ENCODE measurements around the gene TCAP. TPM values are rescaled to one million over a fixed set of nuclear protein-coding genes. Genes with fewer than 3 reads are reported as not detected.

Gene TCAP
- total RNA-seq, 1 donor from 2014 or later, result 2.3 TPM

- Mint-ChIP-seq H3K4me1 (ENCODE audit: low read depth, unreplicated experiment) (peaks cover 8% of the 10 kb centered on the region), H3K4me3 (ENCODE audit: unreplicated experiment) (no peak overlapping the region), H3K36me3 (ENCODE audit: unreplicated experiment) (no peaks in the 10 kb centered on the region), H3K27ac (ENCODE audit: unreplicated experiment) (no peak overlapping the region), H3K27me3 (ENCODE audit: unreplicated experiment) (peaks cover 9% of the 10 kb centered on the region), H3K9me3 (ENCODE audit: unreplicated experiment) (peaks cover 2% of the 10 kb centered on the region)
- TF ChIP-seq CTCF (IDR thresholded peaks at IDR 0.05; ENCODE audit: partially characterized antibody, unreplicated experiment), result no peak
- DNase-seq, result no peak
Observed at GRCh38 chr17:39642291-39643074, 22.7 kb upstream of the TCAP start.

- Mint-ChIP-seq H3K27ac (ENCODE audit: unreplicated experiment) (no peak overlapping the region), H3K36me3 (ENCODE audit: unreplicated experiment) (no peaks in the 10 kb centered on the region)
Observed at GRCh38 chr17:39643271-39643670, 21.9 kb upstream of the TCAP start.

GRCh38 chr17:39647256-39647655, 17.9 kb upstream of the TCAP start:
- TF ChIP-seq CTCF (IDR thresholded peaks at IDR 0.05; ENCODE audit: partially characterized antibody, unreplicated experiment), result no peak
- H3K36me3 Mint-ChIP-seq (ENCODE audit: unreplicated experiment), result no peaks in the 10 kb centered on the region
- H3K27ac Mint-ChIP-seq (ENCODE audit: unreplicated experiment), result no peak overlapping the region
- H3K4me3 Mint-ChIP-seq (ENCODE audit: unreplicated experiment), result no peak overlapping the region
- H3K9me3 Mint-ChIP-seq (ENCODE audit: unreplicated experiment), result peaks cover 5% of the 10 kb centered on the region
- H3K27me3 Mint-ChIP-seq (ENCODE audit: unreplicated experiment), result peaks cover 7% of the 10 kb centered on the region
- DNase-seq, result no peak
- peaks cover 2% of the 10 kb centered on the region for H3K4me1 Mint-ChIP-seq (ENCODE audit: low read depth, unreplicated experiment)

More at GRCh38 chr17:39643271-39643670, 21.9 kb upstream of the TCAP start:
- H3K4me3 Mint-ChIP-seq (ENCODE audit: unreplicated experiment), result no peak overlapping the region
- H3K4me1 Mint-ChIP-seq (ENCODE audit: low read depth, unreplicated experiment), result peaks cover 1% of the 10 kb centered on the region
- DNase-seq, result no peak
- no peak for TF ChIP-seq CTCF (IDR thresholded peaks at IDR 0.05; ENCODE audit: partially characterized antibody, unreplicated experiment)
- peaks cover 4% of the 10 kb centered on the region for H3K27me3 Mint-ChIP-seq (ENCODE audit: unreplicated experiment)
- H3K9me3 Mint-ChIP-seq (ENCODE audit: unreplicated experiment), result peaks cover 2% of the 10 kb centered on the region

- peaks cover 5% of the 10 kb centered on the region for H3K27me3 Mint-ChIP-seq (ENCODE audit: unreplicated experiment)
- H3K4me3 Mint-ChIP-seq (ENCODE audit: unreplicated experiment), result no peak overlapping the region
- DNase-seq, result no peak
- peaks cover 2% of the 10 kb centered on the region for H3K4me1 Mint-ChIP-seq (ENCODE audit: low read depth, unreplicated experiment)
- no peak overlapping the region for H3K27ac Mint-ChIP-seq (ENCODE audit: unreplicated experiment)
- H3K9me3 Mint-ChIP-seq (ENCODE audit: unreplicated experiment), result peaks cover 3% of the 10 kb centered on the region
- no peak for TF ChIP-seq CTCF (IDR thresholded peaks at IDR 0.05; ENCODE audit: partially characterized antibody, unreplicated experiment)
- no peaks in the 10 kb centered on the region for H3K36me3 Mint-ChIP-seq (ENCODE audit: unreplicated experiment)
Observed at GRCh38 chr17:39648616-39649366, 16.4 kb upstream of the TCAP start.

- peaks cover 3% of the 10 kb centered on the region for H3K9me3 Mint-ChIP-seq (ENCODE audit: unreplicated experiment)
- H3K27ac Mint-ChIP-seq (ENCODE audit: unreplicated experiment), result no peak overlapping the region
- H3K4me3 Mint-ChIP-seq (ENCODE audit: unreplicated experiment), result no peak overlapping the region
- DNase-seq, result no peak
- TF ChIP-seq CTCF (IDR thresholded peaks at IDR 0.05; ENCODE audit: partially characterized antibody, unreplicated experiment), result no peak
- H3K4me1 Mint-ChIP-seq (ENCODE audit: low read depth, unreplicated experiment), result peaks cover 2% of the 10 kb centered on the region
- no peaks in the 10 kb centered on the region for H3K36me3 Mint-ChIP-seq (ENCODE audit: unreplicated experiment)
- H3K27me3 Mint-ChIP-seq (ENCODE audit: unreplicated experiment), result peaks cover 7% of the 10 kb centered on the region
Observed at GRCh38 chr17:39650121-39650579, 15.0 kb upstream of the TCAP start.
